Breast epithelium (tissue), 4 donors: Measurements from ENCODE around the gene APOBEC3H. TPM values are rescaled to one million over a fixed set of nuclear protein-coding genes. Genes with fewer than 3 reads are reported as not detected.

ENCODE experiments used
- DNase-seq, 2 donors: peaks; one replicate each; pipeline ENCODE4 v3.0.0-alpha.2; 2019; ENCODE audit warnings: low spot score in 2 of 2
- H3K27ac ChIP-seq, 2 donors: fragments of 200-600 bp; sonication (generic) in 1 of 2; one replicate each; pipeline ENCODE4 v1.5.1; 2016 to 2019; ENCODE audit warnings: mild to moderate bottlenecking in 1 of 2
- H3K27me3 ChIP-seq, 2 donors: fragments of 200-600 bp; sonication (generic) in 1 of 2; one replicate each; pipeline versions ENCODE4 v1.5.1 to v1.6.0; 2017 to 2019; ENCODE audit warnings: control low read depth in 1 of 2, mild to moderate bottlenecking in 1 of 2
- H3K36me3 ChIP-seq: fragments of 200-600 bp; one replicate; pipeline ENCODE4 v1.5.1; 2019
- H3K4me1 ChIP-seq, 2 donors: fragments of 200-600 bp; sonication (generic); one replicate each; pipeline ENCODE4 v1.5.1; 2016 to 2019; ENCODE audit warnings: control low read depth in 1 of 2
- H3K4me3 ChIP-seq, 3 donors: fragments of 200-600 bp; sonication (generic); 1 replicate in 2 of 3; 2 replicates in 1 of 3; pipeline ENCODE4 v1.5.1; 2016 to 2019; ENCODE audit warnings: mild to moderate bottlenecking in 3 of 3, moderate library complexity in 2 of 3
- H3K9me3 ChIP-seq, 2 donors: fragments of 200-600 bp; sonication (generic) in 1 of 2; one replicate each; pipeline ENCODE4 v1.5.1; 2016 to 2019; ENCODE audit warnings: control low read depth in 1 of 2
- POLR2A ChIP-seq: fragments of 450-650 bp; IDR thresholded peaks from one replicate; pipeline ENCODE4 v1.6.1; 2016; ENCODE audit warnings: antibody characterized with exemption, mild to moderate bottlenecking, moderate library complexity
- POLR2AphosphoS5 ChIP-seq, 3 donors: sonication (generic); formaldehyde crosslinking; IDR thresholded peaks; one replicate each; pipeline ENCODE4 v1.6.1; 2017; ENCODE audit warnings: antibody characterized with exemption in 3 of 3
- intact Hi-C: fragments of 100-400 bp; cut with DNase I; formaldehyde crosslinking; loops from one replicate; pipeline ENCODE4 v1.15.1; 2023; ENCODE audit warnings: low total_unique reads
- total RNA-seq, 3 donors: library from RNA; depleted of rRNA; stranded (reverse); fragments of >200 nt; gene quantifications; one replicate each; pipeline ENCODE4 v1.1.0, GENCODE V29; 2016
- TF ChIP-seq, protein P1 (sequence below), 3 donors: fragments of 450-650 bp; IDR thresholded peaks; one replicate each; pipeline ENCODE4 v1.5.1; 2016 to 2017; ENCODE audit warnings: antibody characterized with exemption in 3 of 3, mild to moderate bottlenecking in 3 of 3, moderate library complexity in 3 of 3

Gene APOBEC3H
- total RNA-seq, 3 donors from 2014 or later, result 0.32 TPM; not detected in 2

DNA sequence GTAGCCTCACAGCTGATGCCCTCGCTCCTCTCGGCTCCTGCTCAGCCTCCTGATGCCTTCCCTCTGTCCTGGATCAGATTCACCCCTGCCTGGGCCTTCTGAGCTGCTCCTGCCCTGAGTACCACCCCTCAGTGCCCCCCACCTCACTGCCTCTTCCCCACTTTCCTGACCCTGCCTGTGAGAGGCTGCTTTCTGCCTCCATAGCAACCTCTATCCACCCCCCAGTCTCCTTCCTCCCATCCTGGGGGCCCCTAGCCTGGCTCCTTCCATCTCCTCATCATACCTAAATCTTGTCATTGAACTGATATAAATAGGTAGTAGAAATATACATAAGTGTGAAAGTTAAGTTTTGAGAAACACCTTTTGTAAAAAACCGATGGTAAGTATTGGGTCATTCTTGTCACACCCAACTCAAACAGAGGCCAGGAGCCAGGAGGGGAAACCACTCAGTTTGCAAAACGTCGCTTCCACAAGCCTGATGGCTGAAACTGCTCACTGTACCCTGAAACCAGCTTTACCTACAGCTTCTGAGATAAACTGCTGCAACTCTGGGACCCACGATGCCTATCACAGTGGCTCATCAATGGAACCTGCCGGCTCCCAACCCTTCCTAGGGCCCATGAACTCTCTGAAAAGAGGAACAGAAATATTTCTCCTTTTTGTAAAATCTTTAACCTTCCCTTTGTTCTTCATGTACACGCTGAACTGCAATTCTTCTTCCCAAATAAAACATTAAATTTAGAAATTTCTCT is 4.8 kb upstream of the APOBEC3H start:
- Histone ChIP-seq H3K27ac (no peak overlapping the region), H3K4me1 (peaks cover 0 to 3% of the 10 kb centered on the region in 2 donors), H3K4me3 (no peak overlapping the region), H3K9me3 (no peaks in the 10 kb centered on the region), H3K27me3 (no peaks in the 10 kb centered on the region), H3K36me3 (no peaks in the 10 kb centered on the region)
- intact Hi-C loops, result no loop called here
- TF ChIP-seq POLR2AphosphoS5 (IDR thresholded peaks at IDR 0.05), result no peak
- no peak for TF ChIP-seq POLR2A
- TF ChIP-seq, protein P1, sequence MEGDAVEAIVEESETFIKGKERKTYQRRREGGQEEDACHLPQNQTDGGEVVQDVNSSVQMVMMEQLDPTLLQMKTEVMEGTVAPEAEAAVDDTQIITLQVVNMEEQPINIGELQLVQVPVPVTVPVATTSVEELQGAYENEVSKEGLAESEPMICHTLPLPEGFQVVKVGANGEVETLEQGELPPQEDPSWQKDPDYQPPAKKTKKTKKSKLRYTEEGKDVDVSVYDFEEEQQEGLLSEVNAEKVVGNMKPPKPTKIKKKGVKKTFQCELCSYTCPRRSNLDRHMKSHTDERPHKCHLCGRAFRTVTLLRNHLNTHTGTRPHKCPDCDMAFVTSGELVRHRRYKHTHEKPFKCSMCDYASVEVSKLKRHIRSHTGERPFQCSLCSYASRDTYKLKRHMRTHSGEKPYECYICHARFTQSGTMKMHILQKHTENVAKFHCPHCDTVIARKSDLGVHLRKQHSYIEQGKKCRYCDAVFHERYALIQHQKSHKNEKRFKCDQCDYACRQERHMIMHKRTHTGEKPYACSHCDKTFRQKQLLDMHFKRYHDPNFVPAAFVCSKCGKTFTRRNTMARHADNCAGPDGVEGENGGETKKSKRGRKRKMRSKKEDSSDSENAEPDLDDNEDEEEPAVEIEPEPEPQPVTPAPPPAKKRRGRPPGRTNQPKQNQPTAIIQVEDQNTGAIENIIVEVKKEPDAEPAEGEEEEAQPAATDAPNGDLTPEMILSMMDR (IDR thresholded peaks at IDR 0.05), result no peak
- no peak for DNase-seq

DNA sequence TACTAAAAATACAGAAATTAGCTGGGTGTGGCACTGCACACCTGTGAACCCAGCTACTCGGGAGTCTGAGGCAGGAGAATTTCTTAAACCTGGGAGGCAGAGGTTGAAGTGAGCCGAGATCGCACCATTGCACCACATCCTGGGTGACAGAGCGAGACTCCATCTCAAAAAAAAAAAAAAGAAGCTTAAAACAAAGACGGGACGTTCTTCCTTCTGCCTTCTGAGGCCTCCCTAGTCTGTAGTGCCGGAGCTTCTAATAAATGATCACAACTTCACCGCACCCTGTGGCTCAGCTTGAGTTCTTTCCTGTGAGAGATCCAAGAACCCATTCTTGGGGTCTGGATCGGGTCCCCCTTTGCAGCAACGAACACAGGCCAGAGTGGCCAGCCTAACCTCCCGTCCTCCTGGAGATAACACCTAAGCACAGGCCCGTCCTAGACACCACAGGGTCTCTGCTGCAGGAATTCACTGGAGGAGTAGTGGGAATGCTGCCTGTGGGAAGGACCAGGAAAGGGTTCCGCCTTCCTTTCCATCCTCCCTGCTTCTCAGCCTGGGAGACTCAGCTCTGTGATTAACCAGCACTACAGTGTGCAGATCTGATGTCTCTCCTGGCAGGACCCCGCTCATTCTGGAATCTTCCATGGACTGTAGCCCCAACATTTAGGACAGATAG is 2.2 kb upstream of the APOBEC3H start:
- intact Hi-C loops, result no loop called here
- no peaks in the 10 kb centered on the region for H3K36me3 ChIP-seq
- DNase-seq, result no peak
- H3K4me3 ChIP-seq, result no peak overlapping the region
- H3K27me3 ChIP-seq, result no peaks in the 10 kb centered on the region
- no peaks in the 10 kb centered on the region for H3K9me3 ChIP-seq
- H3K27ac ChIP-seq, result no peak overlapping the region
- TF ChIP-seq POLR2A (no peak), POLR2AphosphoS5 (IDR thresholded peaks at IDR 0.05) (no peak)
- TF ChIP-seq, protein P1 (IDR thresholded peaks at IDR 0.05), result no peak
- peaks cover 0 to 5% of the 10 kb centered on the region in 2 donors for H3K4me1 ChIP-seq

DNA sequence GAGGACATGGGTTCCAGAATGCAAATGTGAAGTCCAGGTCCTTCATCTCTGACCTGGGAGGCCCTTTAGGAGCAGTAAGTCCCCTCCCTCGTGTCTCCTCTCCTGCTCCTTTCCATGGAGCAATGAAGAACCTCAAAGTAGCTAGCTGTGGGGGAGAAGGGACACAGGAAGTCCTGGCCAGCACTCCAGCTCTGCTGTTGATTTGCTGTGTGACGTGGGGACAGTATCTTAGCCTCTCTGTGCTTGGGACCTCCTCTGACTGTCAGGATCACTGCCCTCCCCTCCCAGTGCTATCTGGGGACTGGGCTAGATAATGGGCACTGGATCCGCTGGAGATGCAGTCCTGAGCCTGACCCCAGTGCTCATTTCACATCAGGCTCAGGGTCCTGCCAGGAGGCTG is 1.1 kb upstream of the APOBEC3H start:
- Histone ChIP-seq H3K4me3 (no peak overlapping the region), H3K27me3 (no peaks in the 10 kb centered on the region), H3K27ac (no peak overlapping the region), H3K36me3 (no peaks in the 10 kb centered on the region), H3K9me3 (no peaks in the 10 kb centered on the region), H3K4me1 (peaks cover 0 to 5% of the 10 kb centered on the region in 2 donors)
- TF ChIP-seq, protein P1 (IDR thresholded peaks at IDR 0.05), result no peak
- no peak for TF ChIP-seq POLR2A
- no peak for TF ChIP-seq POLR2AphosphoS5 (IDR thresholded peaks at IDR 0.05)
- DNase-seq, result no peak
- intact Hi-C loops, result no loop called here

DNA sequence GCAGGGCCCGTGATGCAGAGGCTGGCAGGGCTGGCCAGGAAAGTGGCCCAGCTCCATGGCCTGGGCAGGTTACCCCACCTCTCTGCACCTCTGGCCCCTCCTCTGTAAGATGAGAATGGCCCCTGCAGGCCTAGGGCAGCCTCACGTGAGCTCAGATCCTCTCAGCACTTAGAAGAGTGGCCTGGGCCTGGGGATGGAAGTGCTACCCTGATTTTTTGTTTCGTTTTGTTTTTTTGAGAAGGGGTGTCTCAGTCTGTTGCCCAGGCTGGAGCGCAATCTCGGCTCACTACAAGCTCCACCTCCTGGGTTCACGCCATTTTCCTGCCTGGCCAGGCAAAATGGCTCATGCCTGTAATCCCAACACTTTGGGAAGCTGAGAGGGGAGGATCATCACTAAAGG is 982 bp downstream of the APOBEC3H start:
- peak overlapping the region; percentile 68 to 85 for H3K27ac ChIP-seq
- H3K4me3 ChIP-seq, result no peak overlapping the region
- no peaks in the 10 kb centered on the region for H3K27me3 ChIP-seq
- intact Hi-C loops, result no loop called here
- no peaks in the 10 kb centered on the region for H3K9me3 ChIP-seq
- peaks cover 0 to 5% of the 10 kb centered on the region in 2 donors for H3K4me1 ChIP-seq
- H3K36me3 ChIP-seq, result no peaks in the 10 kb centered on the region
- TF ChIP-seq POLR2A, result no peak
- TF ChIP-seq POLR2AphosphoS5 (IDR thresholded peaks at IDR 0.05), result no peak
- TF ChIP-seq, protein P1 (IDR thresholded peaks at IDR 0.05), result no peak
- DNase-seq, result no peak

DNA sequence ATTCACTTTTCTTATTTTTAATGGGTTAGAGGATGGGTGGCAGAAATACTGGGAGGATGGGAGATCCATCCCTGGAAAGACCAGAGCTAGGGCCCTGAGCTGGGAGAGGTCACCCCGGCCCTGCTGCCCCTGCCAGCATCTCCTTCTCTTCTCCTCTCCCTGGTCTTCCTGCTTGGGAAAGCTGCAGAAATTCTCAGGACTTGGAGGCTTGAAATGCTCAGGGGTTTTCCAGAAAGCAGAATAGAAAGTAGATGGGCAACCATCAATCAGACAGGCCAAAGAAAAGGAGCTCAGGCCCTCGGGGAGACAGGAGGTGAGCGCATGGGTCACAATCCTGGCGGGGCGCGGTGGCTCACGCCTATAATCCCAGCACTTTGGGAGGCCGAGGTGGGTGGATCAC is 1.5 kb downstream of the APOBEC3H start:
- intact Hi-C loops, result no loop called here
- Histone ChIP-seq H3K4me1 (peaks cover 0 to 5% of the 10 kb centered on the region in 2 donors), H3K4me3 (no peak overlapping the region), H3K9me3 (no peaks in the 10 kb centered on the region), H3K27ac (peak overlapping the region in 1 of 2 donors; percentile 85), H3K36me3 (no peaks in the 10 kb centered on the region), H3K27me3 (no peaks in the 10 kb centered on the region)
- TF ChIP-seq, protein P1 (IDR thresholded peaks at IDR 0.05), result no peak
- TF ChIP-seq POLR2A (no peak), POLR2AphosphoS5 (IDR thresholded peaks at IDR 0.05) (no peak)
- no peak for DNase-seq
